C4-2B (cell line): Measurements from ENCODE around the gene NFX1.

Source experiments
- CTCF ChIP-seq: fragments of 450-650 bp; conservative IDR thresholded peaks from 2 replicates; pipeline ENCODE4 v1.5.1; 2017; ENCODE audit warnings: mild to moderate bottlenecking
- ZFX ChIP-seq: fragments of 450-650 bp; IDR thresholded peaks from 2 replicates; pipeline ENCODE4 v1.6.1; 2017

GRCh38 chr9:33354651-33355211, 64.4 kb downstream of the NFX1 start:
- no peak for TF ChIP-seq CTCF
- TF ChIP-seq ZFX: no peak
